K562 (cell line): ENCODE results near the gene CSNK2A1. TPM values are rescaled to one million over a fixed set of nuclear protein-coding genes. Genes with fewer than 3 reads are reported as not detected.

ENCODE experiments used
- CBFA2T2 ChIP-seq: fragments of 450-650 bp; conservative IDR thresholded peaks from 2 replicates; pipeline ENCODE4 v1.6.1; 2017; ENCODE audit warnings: mild to moderate bottlenecking
- CREM ChIP-seq: IDR thresholded peaks from 2 replicates; pipeline ENCODE4 v1.6.1; 2014; ENCODE audit warnings: antibody characterized with exemption, low read depth
- E4F1 ChIP-seq: fragments of 250-450 bp; sonication (Bioruptor Pico); IDR thresholded peaks from 2 replicates; pipeline ENCODE4 v1.5.0; 2021; ENCODE audit warnings: mild to moderate bottlenecking, borderline replicate concordance
- ELF2 ChIP-seq: fragments of 250-450 bp; sonication (Bioruptor Pico); IDR thresholded peaks from 2 replicates; pipeline ENCODE4 v1.5.0; 2021; ENCODE audit warnings: mild to moderate bottlenecking
- FOSL1 ChIP-seq: fragments of 200-800 bp; sonication (Bioruptor generic); conservative IDR thresholded peaks from 2 replicates; pipeline ENCODE4 v1.6.1; 2016; ENCODE audit warnings: missing genetic modification characterization, missing compliant biosample characterization
- GATA2 ChIP-seq: sonication (generic); formaldehyde crosslinking; IDR thresholded peaks from 2 replicates; pipeline ENCODE4 v1.4.0; 2020; ENCODE audit warnings: mild to moderate bottlenecking, missing genetic modification reagents
- HES1 ChIP-seq: fragments of 450-650 bp; IDR thresholded peaks from 2 replicates; pipeline ENCODE4 v1.6.1; 2016; ENCODE audit warnings: low read depth, mild to moderate bottlenecking, moderate library complexity
- JUND ChIP-seq, 2 experiments: IDR thresholded peaks; 2 replicates in 1 of 2; 3 replicates in 1 of 2; pipeline ENCODE4 v1.6.1; 2011; ENCODE audit warnings: borderline replicate concordance in 2 of 2, low read depth in 2 of 2, low read length in 2 of 2, improper control_type of control experiment in 1 of 2, missing biosample characterization in 1 of 2, missing genetic modification characterization in 1 of 2, missing genetic modification reagents in 1 of 2
- KLF10 ChIP-seq: fragments of 250-450 bp; sonication (Bioruptor Pico); IDR thresholded peaks from 2 replicates; pipeline ENCODE4 v1.6.1; 2021; ENCODE audit warnings: matching md5 sums
- LARP7 ChIP-seq: fragments of 450-650 bp; IDR thresholded peaks from 2 replicates; pipeline ENCODE4 v1.6.1; 2016
- MAZ ChIP-seq, 2 experiments: fragments of 450-650 bp in 1 of 2; sonication (generic) in 1 of 2; formaldehyde crosslinking; IDR thresholded peaks in 1 of 2; conservative IDR thresholded peaks in 1 of 2; 2 replicates each; pipeline versions ENCODE4 v1.4.0 to v1.5.0; 2020; ENCODE audit warnings: mild to moderate bottlenecking in 1 of 2, missing genetic modification reagents in 1 of 2
- POLR2G ChIP-seq: fragments of 200-400 bp; formaldehyde crosslinking; IDR thresholded peaks from 2 replicates; pipeline ENCODE4 v1.6.1; 2017; ENCODE audit warnings: low read depth, mild to moderate bottlenecking, antibody characterized with exemption, low read length, moderate library complexity
- SRF ChIP-seq, 2 experiments: fragments of 250-450, 450-650 bp in 1 of 2; sonication (Bioruptor Pico) in 1 of 2; sonication (generic) in 1 of 2; formaldehyde crosslinking; IDR thresholded peaks; 2 replicates each; pipeline versions ENCODE4 v1.5.0 to v1.5.1; 2020 to 2022; ENCODE audit warnings: mild to moderate bottlenecking in 1 of 2, missing genetic modification reagents in 1 of 2
- TFAP4 ChIP-seq: sonication (generic); formaldehyde crosslinking; IDR thresholded peaks from 2 replicates; pipeline ENCODE4 v1.8.0; 2022; ENCODE audit warnings: missing genetic modification reagents, mild to moderate bottlenecking, moderate library complexity, borderline replicate concordance
- ZNF431 ChIP-seq: sonication (generic); formaldehyde crosslinking; IDR thresholded peaks from 2 replicates; pipeline ENCODE4 v1.8.0; 2022; ENCODE audit warnings: mild to moderate bottlenecking, missing genetic modification reagents
- ZNF644 ChIP-seq: fragments of 200-800 bp; sonication (Bioruptor generic); IDR thresholded peaks from 2 replicates; pipeline ENCODE4 v1.6.1; 2016; ENCODE audit warnings: low read depth, missing genetic modification characterization, missing compliant biosample characterization
- ZSCAN29 ChIP-seq: fragments of 450-650 bp; IDR thresholded peaks from 2 replicates; pipeline ENCODE4 v1.6.1; 2017
- polyA plus RNA-seq, 8 experiments: library from polyadenylated mRNA; depleted of rRNA in 4 of 8; stranded (reverse) in 5 of 8; unstranded in 3 of 8; fragments of >200 nt; fragmentation: Nextera tagmentation in 2 of 8; fragmentation: Illumina TruSeq in 1 of 8; extraction: Ambion mirVana in 2 of 8; extraction: Trizol in 1 of 8; gene quantifications; 2 replicates each; pipeline versions ENCODE4 v1.2.1 to v1.2.3, GENCODE V29; 2011 to 2014; ENCODE audit warnings: inconsistent platforms in 1 of 8, missing spikeins in 1 of 8
- total RNA-seq, 7 experiments: library from RNA; depleted of rRNA in 6 of 7; stranded (reverse); fragments of >200 nt in 6 of 7; fragmentation: Illumina TruSeq in 2 of 7; extraction: Trizol in 2 of 7; gene quantifications; 2 replicates each; pipeline versions ENCODE4 v1.2.1 to v1.2.3, GENCODE V29; 2011 to 2021; ENCODE audit warnings: low replicate concordance in 1 of 7
- TF ChIP-seq, protein P1 (sequence below): fragments of 250-450 bp; sonication (Bioruptor Pico); IDR thresholded peaks from 2 replicates; pipeline ENCODE4 v1.5.1; 2021; ENCODE audit warnings: mild to moderate bottlenecking
- TF ChIP-seq, protein P2 (sequence below): fragments of 450-650 bp; IDR thresholded peaks from 2 replicates; pipeline ENCODE4 v1.6.1; 2017; ENCODE audit warnings: antibody characterized with exemption

CSNK2A1 gene
- total and polyA plus RNA-seq, 9 of the 15 experiments (the other 6 are each of a cell fraction or from before 2014, with no cell fraction given): 71.0 to 251 (median 103) TPM

- TF ChIP-seq E4F1 (CRISPR knock-in tag) (no peak), KLF10 (CRISPR knock-in tag) (no peak), ZNF644 (tag) (no peak), JUND (IDR thresholded peaks at IDR 0.05; ENCODE audit: borderline replicate concordance, low read depth, low read length) (peak; percentile 46), JUND (tag; IDR thresholded peaks at IDR 0.05; ENCODE audit: borderline replicate concordance, low read depth, low read length) (no peak; the same call in 2 of the 3 replicates), LARP7 (no peak), ZNF431 (CRISPR knock-in tag) (no peak), ZSCAN29 (no peak), TFAP4 (peak; percentile 58; the same call in 1 of the 2 replicates), SRF (CRISPR knock-in tag; IDR thresholded peaks at IDR 0.05) (no peak), CREM (peak; percentile 89), HES1 (no peak), CBFA2T2 (no peak), ELF2 (CRISPR knock-in tag) (no peak), FOSL1 (no peak), POLR2G (peak; percentile 48), GATA2 (CRISPR knock-in tag) (no peak), MAZ (CRISPR knock-in tag; conservative IDR thresholded peaks at IDR 0.05 in 1 of 2, IDR thresholded peaks at IDR 0.05 in 1 of 2) (no peak)
- TF ChIP-seq, protein P1, sequence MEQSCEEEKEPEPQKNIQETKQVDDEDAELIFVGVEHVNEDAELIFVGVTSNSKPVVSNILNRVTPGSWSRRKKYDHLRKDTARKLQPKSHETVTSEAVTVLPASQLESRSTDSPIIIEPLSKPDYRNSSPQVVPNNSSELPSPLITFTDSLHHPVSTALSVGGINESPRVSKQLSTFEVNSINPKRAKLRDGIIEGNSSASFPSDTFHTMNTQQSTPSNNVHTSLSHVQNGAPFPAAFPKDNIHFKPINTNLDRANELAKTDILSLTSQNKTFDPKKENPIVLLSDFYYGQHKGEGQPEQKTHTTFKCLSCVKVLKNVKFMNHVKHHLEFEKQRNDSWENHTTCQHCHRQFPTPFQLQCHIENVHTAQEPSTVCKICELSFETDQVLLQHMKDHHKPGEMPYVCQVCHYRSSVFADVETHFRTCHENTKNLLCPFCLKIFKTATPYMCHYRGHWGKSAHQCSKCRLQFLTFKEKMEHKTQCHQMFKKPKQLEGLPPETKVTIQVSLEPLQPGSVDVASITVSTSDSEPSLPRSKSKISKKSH (CRISPR knock-in tag): no peak
- TF ChIP-seq, protein P2, sequence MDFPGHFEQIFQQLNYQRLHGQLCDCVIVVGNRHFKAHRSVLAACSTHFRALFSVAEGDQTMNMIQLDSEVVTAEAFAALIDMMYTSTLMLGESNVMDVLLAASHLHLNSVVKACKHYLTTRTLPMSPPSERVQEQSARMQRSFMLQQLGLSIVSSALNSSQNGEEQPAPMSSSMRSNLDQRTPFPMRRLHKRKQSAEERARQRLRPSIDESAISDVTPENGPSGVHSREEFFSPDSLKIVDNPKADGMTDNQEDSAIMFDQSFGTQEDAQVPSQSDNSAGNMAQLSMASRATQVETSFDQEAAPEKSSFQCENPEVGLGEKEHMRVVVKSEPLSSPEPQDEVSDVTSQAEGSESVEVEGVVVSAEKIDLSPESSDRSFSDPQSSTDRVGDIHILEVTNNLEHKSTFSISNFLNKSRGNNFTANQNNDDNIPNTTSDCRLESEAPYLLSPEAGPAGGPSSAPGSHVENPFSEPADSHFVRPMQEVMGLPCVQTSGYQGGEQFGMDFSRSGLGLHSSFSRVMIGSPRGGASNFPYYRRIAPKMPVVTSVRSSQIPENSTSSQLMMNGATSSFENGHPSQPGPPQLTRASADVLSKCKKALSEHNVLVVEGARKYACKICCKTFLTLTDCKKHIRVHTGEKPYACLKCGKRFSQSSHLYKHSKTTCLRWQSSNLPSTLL: no peak
Measured at GRCh38 chr20:431012-431904, 112.3 kb downstream of the CSNK2A1 start (continued).
